ENCODE measurements around the gene CSNK1G1.
"Not testable (repeated sequence)": the region's sequence is repeated elsewhere in the genome, so short reads cannot be mapped to it uniquely, and the experiment has no call there.

Gene CSNK1G1

GRCh38 chr15:64232400-64232799, 123.6 kb downstream of the CSNK1G1 start:
- Histone ChIP-seq H3K27me3 (ENCODE audit: insufficient read depth, low read length) (no peaks in the 10 kb centered on the region), H3K4me1 (ENCODE audit: insufficient read depth, low read length) (no peaks in the 10 kb centered on the region), H3K9ac (ENCODE audit: low read depth, low read length) (no peak overlapping the region)

GRCh38 chr15:64229129-64229724, 126.7 kb downstream of the CSNK1G1 start:
- no peak overlapping the region for H3K4me3 ChIP-seq (ENCODE audit: low read length)
- no peaks in the 10 kb centered on the region for H3K4me1 ChIP-seq (ENCODE audit: insufficient read depth, low read length)
- no peaks in the 10 kb centered on the region for H3K36me3 ChIP-seq (ENCODE audit: insufficient read depth, low read depth, low read length)
- H3K27me3 ChIP-seq (ENCODE audit: insufficient read depth, low read length), result no peaks in the 10 kb centered on the region
- H3K27ac ChIP-seq (ENCODE audit: low read length), result no peak overlapping the region
- H3K9me3 ChIP-seq (ENCODE audit: insufficient read depth, low read depth, low read length), result no peaks in the 10 kb centered on the region
- no peak overlapping the region for H3K9ac ChIP-seq (ENCODE audit: low read depth, low read length)

More at GRCh38 chr15:64232400-64232799, 123.6 kb downstream of the CSNK1G1 start:
- no peaks in the 10 kb centered on the region for H3K36me3 ChIP-seq (ENCODE audit: insufficient read depth, low read depth, low read length)
- no peak overlapping the region for H3K27ac ChIP-seq (ENCODE audit: low read length)
- H3K9me3 ChIP-seq (ENCODE audit: insufficient read depth, low read depth, low read length), result no peaks in the 10 kb centered on the region
- no peak overlapping the region for H3K4me3 ChIP-seq (ENCODE audit: low read length)

GRCh38 chr15:64225804-64226203, 130.2 kb downstream of the CSNK1G1 start:
- Histone ChIP-seq H3K4me1 (ENCODE audit: insufficient read depth, low read length) (no peaks in the 10 kb centered on the region), H3K9me3 (ENCODE audit: insufficient read depth, low read depth, low read length) (no peaks in the 10 kb centered on the region), H3K9ac (ENCODE audit: low read depth, low read length) (no peak overlapping the region), H3K27ac (ENCODE audit: low read length) (no peak overlapping the region), H3K4me3 (ENCODE audit: low read length) (no peak overlapping the region), H3K36me3 (ENCODE audit: insufficient read depth, low read depth, low read length) (no peaks in the 10 kb centered on the region), H3K27me3 (ENCODE audit: insufficient read depth, low read length) (no peaks in the 10 kb centered on the region)

- no peak overlapping the region for H3K9ac ChIP-seq (ENCODE audit: low read depth, low read length)
- H3K4me3 ChIP-seq (ENCODE audit: low read length), result no peak overlapping the region
- H3K4me1 ChIP-seq (ENCODE audit: insufficient read depth, low read length), result no peaks in the 10 kb centered on the region
- no peaks in the 10 kb centered on the region for H3K27me3 ChIP-seq (ENCODE audit: insufficient read depth, low read length)
- no peaks in the 10 kb centered on the region for H3K9me3 ChIP-seq (ENCODE audit: insufficient read depth, low read depth, low read length)
- H3K36me3 ChIP-seq (ENCODE audit: insufficient read depth, low read depth, low read length), result no peaks in the 10 kb centered on the region
- no peak overlapping the region for H3K27ac ChIP-seq (ENCODE audit: low read length)
These were observed 131.5 kb downstream of the CSNK1G1 start for GRCh38 chr15:64224511-64224910.

- H3K4me1 ChIP-seq (ENCODE audit: insufficient read depth, low read length), result no peaks in the 10 kb centered on the region
- H3K27ac ChIP-seq (ENCODE audit: low read length), result no peak overlapping the region
- no peak overlapping the region for H3K4me3 ChIP-seq (ENCODE audit: low read length)
- no peak overlapping the region for H3K9ac ChIP-seq (ENCODE audit: low read depth, low read length)
- no peaks in the 10 kb centered on the region for H3K27me3 ChIP-seq (ENCODE audit: insufficient read depth, low read length)
- no peaks in the 10 kb centered on the region for H3K9me3 ChIP-seq (ENCODE audit: insufficient read depth, low read depth, low read length)
- H3K36me3 ChIP-seq (ENCODE audit: insufficient read depth, low read depth, low read length), result no peaks in the 10 kb centered on the region
These were observed 132.1 kb downstream of the CSNK1G1 start for GRCh38 chr15:64223882-64224281.

GRCh38 chr15:64222573-64223366, 133.2 kb downstream of the CSNK1G1 start:
- Histone ChIP-seq H3K36me3 (ENCODE audit: insufficient read depth, low read depth, low read length) (no peaks in the 10 kb centered on the region), H3K4me3 (ENCODE audit: low read length) (no peak overlapping the region), H3K27me3 (ENCODE audit: insufficient read depth, low read length) (no peaks in the 10 kb centered on the region), H3K4me1 (ENCODE audit: insufficient read depth, low read length) (no peaks in the 10 kb centered on the region), H3K27ac (ENCODE audit: low read length) (no peak overlapping the region), H3K9ac (ENCODE audit: low read depth, low read length) (no peak overlapping the region), H3K9me3 (ENCODE audit: insufficient read depth, low read depth, low read length) (no peaks in the 10 kb centered on the region)

GRCh38 chr15:64221911-64222310, 134.1 kb downstream of the CSNK1G1 start:
- not testable (repeated sequence) for H3K36me3 ChIP-seq (ENCODE audit: insufficient read depth, low read depth, low read length); H3K4me3 ChIP-seq (ENCODE audit: low read length); H3K4me1 ChIP-seq (ENCODE audit: insufficient read depth, low read length); H3K9me3 ChIP-seq (ENCODE audit: insufficient read depth, low read depth, low read length); H3K27ac ChIP-seq (ENCODE audit: low read length); H3K9ac ChIP-seq (ENCODE audit: low read depth, low read length); H3K27me3 ChIP-seq (ENCODE audit: insufficient read depth, low read length)

- H3K4me1 ChIP-seq (ENCODE audit: insufficient read depth, low read length); H3K4me3 ChIP-seq (ENCODE audit: low read length); H3K9ac ChIP-seq (ENCODE audit: low read depth, low read length); H3K9me3 ChIP-seq (ENCODE audit: insufficient read depth, low read depth, low read length); H3K27me3 ChIP-seq (ENCODE audit: insufficient read depth, low read length); H3K27ac ChIP-seq (ENCODE audit: low read length): not testable (repeated sequence)
- peaks cover 11% of the 10 kb centered on the region for H3K36me3 ChIP-seq (ENCODE audit: insufficient read depth, low read depth, low read length)
These were observed 138.6 kb downstream of the CSNK1G1 start for GRCh38 chr15:64217429-64217750.

GRCh38 chr15:64216730-64217428, 139.1 kb downstream of the CSNK1G1 start:
- H3K36me3 ChIP-seq (ENCODE audit: insufficient read depth, low read depth, low read length), result peaks cover 16% of the 10 kb centered on the region
- H3K27me3 ChIP-seq (ENCODE audit: insufficient read depth, low read length), result no peaks in the 10 kb centered on the region
- H3K4me1 ChIP-seq (ENCODE audit: insufficient read depth, low read length), result no peaks in the 10 kb centered on the region
- H3K27ac ChIP-seq (ENCODE audit: low read length), result no peak overlapping the region
- no peaks in the 10 kb centered on the region for H3K9me3 ChIP-seq (ENCODE audit: insufficient read depth, low read depth, low read length)
- no peak overlapping the region for H3K4me3 ChIP-seq (ENCODE audit: low read length)
- no peak overlapping the region for H3K9ac ChIP-seq (ENCODE audit: low read depth, low read length)

- Histone ChIP-seq H3K9me3 (ENCODE audit: insufficient read depth, low read depth, low read length) (no peaks in the 10 kb centered on the region), H3K27me3 (ENCODE audit: insufficient read depth, low read length) (no peaks in the 10 kb centered on the region), H3K4me1 (ENCODE audit: insufficient read depth, low read length) (no peaks in the 10 kb centered on the region), H3K36me3 (ENCODE audit: insufficient read depth, low read depth, low read length) (peaks cover 19% of the 10 kb centered on the region), H3K4me3 (ENCODE audit: low read length) (no peak overlapping the region), H3K27ac (ENCODE audit: low read length) (no peak overlapping the region), H3K9ac (ENCODE audit: low read depth, low read length) (no peak overlapping the region)
These were observed 139.8 kb downstream of the CSNK1G1 start for GRCh38 chr15:64216196-64216595.

- no peak overlapping the region for H3K9ac ChIP-seq (ENCODE audit: low read depth, low read length)
- no peaks in the 10 kb centered on the region for H3K9me3 ChIP-seq (ENCODE audit: insufficient read depth, low read depth, low read length)
- no peak overlapping the region for H3K27ac ChIP-seq (ENCODE audit: low read length)
- peaks cover 19% of the 10 kb centered on the region for H3K36me3 ChIP-seq (ENCODE audit: insufficient read depth, low read depth, low read length)
- no peaks in the 10 kb centered on the region for H3K4me1 ChIP-seq (ENCODE audit: insufficient read depth, low read length)
- no peaks in the 10 kb centered on the region for H3K27me3 ChIP-seq (ENCODE audit: insufficient read depth, low read length)
- H3K4me3 ChIP-seq (ENCODE audit: low read length), result no peak overlapping the region
These were observed 142.3 kb downstream of the CSNK1G1 start for GRCh38 chr15:64213646-64214045.

- Histone ChIP-seq H3K36me3 (ENCODE audit: insufficient read depth, low read depth, low read length) (peaks cover 24% of the 10 kb centered on the region), H3K9me3 (ENCODE audit: insufficient read depth, low read depth, low read length) (no peaks in the 10 kb centered on the region), H3K4me3 (ENCODE audit: low read length) (no peak overlapping the region), H3K4me1 (ENCODE audit: insufficient read depth, low read length) (no peaks in the 10 kb centered on the region), H3K27ac (ENCODE audit: low read length) (no peak overlapping the region), H3K27me3 (ENCODE audit: insufficient read depth, low read length) (no peaks in the 10 kb centered on the region), H3K9ac (ENCODE audit: low read depth, low read length) (no peak overlapping the region)
These were observed 144.3 kb downstream of the CSNK1G1 start for GRCh38 chr15:64211696-64212095.
